ENCODE measurements around the gene TMEM135.
"Not testable (repeated sequence)": the region's sequence is repeated elsewhere in the genome, so short reads cannot be mapped to it uniquely, and the experiment has no call there.

The TMEM135 gene

GRCh38 chr11:87236368-87236767 lies 198.6 kb downstream of the TMEM135 start:
- no peak for DNase-seq (ENCODE audit: low read depth, low spot score)
- no peak overlapping the region for H3K27ac ChIP-seq

GRCh38 chr11:87239001-87239400 lies 201.3 kb downstream of the TMEM135 start:
- DNase-seq (ENCODE audit: low read depth, low spot score): no peak
- no peak overlapping the region for H3K27ac ChIP-seq

- DNase-seq (ENCODE audit: low read depth, low spot score): no peak
- no peak overlapping the region for H3K27ac ChIP-seq
Observed at GRCh38 chr11:87239531-87239930, 201.8 kb downstream of the TMEM135 start.

GRCh38 chr11:87251560-87251959 lies 213.8 kb downstream of the TMEM135 start:
- DNase-seq (ENCODE audit: low read depth, low spot score): no peak
- H3K27ac ChIP-seq: no peak overlapping the region

GRCh38 chr11:87252869-87253268 lies 215.1 kb downstream of the TMEM135 start:
- H3K27ac ChIP-seq: no peak overlapping the region
- no peak for DNase-seq (ENCODE audit: low read depth, low spot score)

GRCh38 chr11:87254562-87254961 lies 216.8 kb downstream of the TMEM135 start:
- H3K27ac ChIP-seq: no peak overlapping the region
- no peak for DNase-seq (ENCODE audit: low read depth, low spot score)

- H3K27ac ChIP-seq: no peak overlapping the region
- no peak for DNase-seq (ENCODE audit: low read depth, low spot score)
Observed at GRCh38 chr11:87255589-87255988, 217.9 kb downstream of the TMEM135 start.

- no peak overlapping the region for H3K27ac ChIP-seq
- no peak for DNase-seq (ENCODE audit: low read depth, low spot score)
Observed at GRCh38 chr11:87256694-87257340, 219.1 kb downstream of the TMEM135 start.

- H3K27ac ChIP-seq: no peak overlapping the region
- no peak for DNase-seq (ENCODE audit: low read depth, low spot score)
Observed at GRCh38 chr11:87258171-87258833, 220.6 kb downstream of the TMEM135 start.

- DNase-seq (ENCODE audit: low read depth, low spot score): no peak
- no peak overlapping the region for H3K27ac ChIP-seq
Observed at GRCh38 chr11:87259736-87260135, 222.0 kb downstream of the TMEM135 start.

- H3K27ac ChIP-seq: no peak overlapping the region
- DNase-seq (ENCODE audit: low read depth, low spot score): no peak
Observed at GRCh38 chr11:87260811-87261210, 223.1 kb downstream of the TMEM135 start.

GRCh38 chr11:87263264-87263838 lies 225.6 kb downstream of the TMEM135 start:
- no peak overlapping the region for H3K27ac ChIP-seq
- DNase-seq (ENCODE audit: low read depth, low spot score): no peak

GRCh38 chr11:87263979-87264378 lies 226.2 kb downstream of the TMEM135 start:
- no peak for DNase-seq (ENCODE audit: low read depth, low spot score)
- H3K27ac ChIP-seq: no peak overlapping the region

- no peak overlapping the region for H3K27ac ChIP-seq
- no peak for DNase-seq (ENCODE audit: low read depth, low spot score)
Observed at GRCh38 chr11:87265132-87265531, 227.4 kb downstream of the TMEM135 start.

- no peak overlapping the region for H3K27ac ChIP-seq
- DNase-seq (ENCODE audit: low read depth, low spot score): no peak
Observed at GRCh38 chr11:87265979-87266378, 228.2 kb downstream of the TMEM135 start.

GRCh38 chr11:87266751-87267150 lies 229.0 kb downstream of the TMEM135 start:
- no peak for DNase-seq (ENCODE audit: low read depth, low spot score)
- H3K27ac ChIP-seq: no peak overlapping the region

- DNase-seq (ENCODE audit: low read depth, low spot score); H3K27ac ChIP-seq: not testable (repeated sequence)
Observed at GRCh38 chr11:87271951-87272350, 234.2 kb downstream of the TMEM135 start.

- no peak for DNase-seq (ENCODE audit: low read depth, low spot score)
- H3K27ac ChIP-seq: no peak overlapping the region
Observed at GRCh38 chr11:87275176-87275575, 237.4 kb downstream of the TMEM135 start.

- no peak overlapping the region for H3K27ac ChIP-seq
- no peak for DNase-seq (ENCODE audit: low read depth, low spot score)
Observed at GRCh38 chr11:87280143-87280542, 242.4 kb downstream of the TMEM135 start.

GRCh38 chr11:87281496-87281895 lies 243.8 kb downstream of the TMEM135 start:
- no peak for DNase-seq (ENCODE audit: low read depth, low spot score)
- no peak overlapping the region for H3K27ac ChIP-seq

- no peak overlapping the region for H3K27ac ChIP-seq
- no peak for DNase-seq (ENCODE audit: low read depth, low spot score)
Observed at GRCh38 chr11:87284306-87284705, 246.6 kb downstream of the TMEM135 start.

GRCh38 chr11:87285674-87286073 lies 247.9 kb downstream of the TMEM135 start:
- not testable (repeated sequence) for H3K27ac ChIP-seq; DNase-seq (ENCODE audit: low read depth, low spot score)

Data from epithelial cell of prostate (primary cell).